ENCODE data around the gene CLCN7.

DNA sequence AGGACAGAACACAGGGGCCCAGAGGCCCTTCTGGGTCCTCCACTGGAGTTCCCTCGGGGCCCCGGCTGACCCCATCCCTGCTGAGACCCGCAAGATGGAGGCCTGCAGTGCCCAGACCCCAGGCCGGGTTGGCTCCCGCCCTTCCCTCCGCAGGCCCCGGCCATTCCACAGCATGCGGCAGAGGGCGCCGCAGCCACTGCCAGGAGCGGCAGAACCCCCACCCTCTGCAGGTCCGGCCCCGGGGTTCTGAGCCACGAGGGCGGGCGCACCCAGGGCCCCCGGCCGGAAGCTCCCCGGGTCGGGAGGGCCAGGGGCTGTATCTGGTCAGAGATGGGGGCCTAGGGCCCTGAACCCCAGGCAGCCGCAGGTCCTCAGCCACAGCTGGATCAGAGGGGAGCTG, 46.3 kb downstream of the CLCN7 start:
- TF ChIP-seq, protein P1, sequence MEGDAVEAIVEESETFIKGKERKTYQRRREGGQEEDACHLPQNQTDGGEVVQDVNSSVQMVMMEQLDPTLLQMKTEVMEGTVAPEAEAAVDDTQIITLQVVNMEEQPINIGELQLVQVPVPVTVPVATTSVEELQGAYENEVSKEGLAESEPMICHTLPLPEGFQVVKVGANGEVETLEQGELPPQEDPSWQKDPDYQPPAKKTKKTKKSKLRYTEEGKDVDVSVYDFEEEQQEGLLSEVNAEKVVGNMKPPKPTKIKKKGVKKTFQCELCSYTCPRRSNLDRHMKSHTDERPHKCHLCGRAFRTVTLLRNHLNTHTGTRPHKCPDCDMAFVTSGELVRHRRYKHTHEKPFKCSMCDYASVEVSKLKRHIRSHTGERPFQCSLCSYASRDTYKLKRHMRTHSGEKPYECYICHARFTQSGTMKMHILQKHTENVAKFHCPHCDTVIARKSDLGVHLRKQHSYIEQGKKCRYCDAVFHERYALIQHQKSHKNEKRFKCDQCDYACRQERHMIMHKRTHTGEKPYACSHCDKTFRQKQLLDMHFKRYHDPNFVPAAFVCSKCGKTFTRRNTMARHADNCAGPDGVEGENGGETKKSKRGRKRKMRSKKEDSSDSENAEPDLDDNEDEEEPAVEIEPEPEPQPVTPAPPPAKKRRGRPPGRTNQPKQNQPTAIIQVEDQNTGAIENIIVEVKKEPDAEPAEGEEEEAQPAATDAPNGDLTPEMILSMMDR (IDR thresholded peaks at IDR 0.05): no peak
- no peak for TF ChIP-seq POLR2AphosphoS5 (IDR thresholded peaks at IDR 0.05; ENCODE audit: insufficient read depth in 1 of 2, low read depth in 1 of 2)
